Endothelial cell (in vitro differentiated cells): ENCODE results near the gene GPN2. TPM values are rescaled to one million over a fixed set of nuclear protein-coding genes. Genes with fewer than 3 reads are reported as not detected.
"Not testable (repeated sequence)": the region's sequence is repeated elsewhere in the genome, so short reads cannot be mapped to it uniquely, and the experiment has no call there.

Experiments
- DNase-seq: peaks from one replicate; pipeline ENCODE4 v3.0.0; 2021; ENCODE audit warnings: low spot score
- H3K27ac Mint-ChIP-seq: one replicate; pipeline ENCODE4 v1.8.0; 2021; ENCODE audit warnings: mixed read lengths, inconsistent platforms; ENCODE audit not compliant: unreplicated experiment
- H3K27me3 Mint-ChIP-seq: one replicate; pipeline ENCODE4 v1.8.0; 2021; ENCODE audit warnings: mild to moderate bottlenecking, moderate library complexity, mixed read lengths, inconsistent platforms; ENCODE audit not compliant: unreplicated experiment
- H3K36me3 Mint-ChIP-seq: one replicate; pipeline ENCODE4 v1.8.0; 2021; ENCODE audit warnings: mild to moderate bottlenecking, low read depth, mixed read lengths, inconsistent platforms; ENCODE audit not compliant: unreplicated experiment
- H3K4me1 Mint-ChIP-seq: one replicate; pipeline ENCODE4 v1.8.0; 2021; ENCODE audit warnings: mild to moderate bottlenecking, mixed read lengths, inconsistent platforms; ENCODE audit not compliant: unreplicated experiment
- H3K4me3 Mint-ChIP-seq: one replicate; pipeline ENCODE4 v1.8.0; 2021; ENCODE audit warnings: mild to moderate bottlenecking, mixed read lengths, inconsistent platforms; ENCODE audit not compliant: unreplicated experiment
- H3K9me3 Mint-ChIP-seq: one replicate; pipeline ENCODE4 v1.8.0; 2021; ENCODE audit warnings: mixed read lengths, inconsistent platforms; ENCODE audit not compliant: unreplicated experiment
- total RNA-seq: library from RNA; stranded (reverse); fragmentation: NEBNext Ultra II Directional; extraction: Animal tissue kit (Norgen Biotek cat#: 25700); gene quantifications from one replicate; pipeline ENCODE4 v1.2.1, GENCODE V29; 2021; ENCODE audit not compliant: unreplicated experiment
- TF ChIP-seq, protein P1 (sequence below): fragments of 200-600 bp; sonication (generic); IDR thresholded peaks from one replicate; pipeline ENCODE4 v1.5.0; 2021; ENCODE audit warnings: antibody characterized with exemption; ENCODE audit not compliant: unreplicated experiment

Gene GPN2
- total RNA-seq, 1 donor from 2014 or later: 31.4 TPM

DNA sequence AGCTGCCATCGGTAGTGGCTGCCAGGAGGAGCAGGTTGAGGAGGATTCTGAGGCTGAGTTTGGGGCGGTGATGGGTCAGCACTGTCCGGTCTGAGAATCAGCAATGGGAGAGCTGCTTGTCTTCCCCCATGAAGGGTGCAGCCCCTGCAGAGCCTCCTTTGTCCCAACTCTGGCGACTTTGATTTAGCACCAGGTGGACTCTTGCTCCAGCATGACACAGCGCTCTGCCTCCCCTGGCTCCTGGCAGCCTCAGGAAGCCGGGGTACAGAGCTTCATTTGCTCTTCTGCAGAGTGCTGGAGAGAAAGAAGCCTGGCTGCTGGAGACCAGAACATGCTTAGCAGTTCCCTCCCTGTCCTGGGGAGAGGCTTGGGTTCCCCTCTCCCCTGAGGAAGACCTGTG, 50.3 kb downstream of the GPN2 start:
- Mint-ChIP-seq H3K9me3 (no peaks in the 10 kb centered on the region), H3K36me3 (peaks cover 17% of the 10 kb centered on the region), H3K27me3 (peaks cover 2% of the 10 kb centered on the region), H3K27ac (no peak overlapping the region), H3K4me3 (no peak overlapping the region), H3K4me1 (no peaks in the 10 kb centered on the region)
- no peak for DNase-seq
- TF ChIP-seq, protein P1, sequence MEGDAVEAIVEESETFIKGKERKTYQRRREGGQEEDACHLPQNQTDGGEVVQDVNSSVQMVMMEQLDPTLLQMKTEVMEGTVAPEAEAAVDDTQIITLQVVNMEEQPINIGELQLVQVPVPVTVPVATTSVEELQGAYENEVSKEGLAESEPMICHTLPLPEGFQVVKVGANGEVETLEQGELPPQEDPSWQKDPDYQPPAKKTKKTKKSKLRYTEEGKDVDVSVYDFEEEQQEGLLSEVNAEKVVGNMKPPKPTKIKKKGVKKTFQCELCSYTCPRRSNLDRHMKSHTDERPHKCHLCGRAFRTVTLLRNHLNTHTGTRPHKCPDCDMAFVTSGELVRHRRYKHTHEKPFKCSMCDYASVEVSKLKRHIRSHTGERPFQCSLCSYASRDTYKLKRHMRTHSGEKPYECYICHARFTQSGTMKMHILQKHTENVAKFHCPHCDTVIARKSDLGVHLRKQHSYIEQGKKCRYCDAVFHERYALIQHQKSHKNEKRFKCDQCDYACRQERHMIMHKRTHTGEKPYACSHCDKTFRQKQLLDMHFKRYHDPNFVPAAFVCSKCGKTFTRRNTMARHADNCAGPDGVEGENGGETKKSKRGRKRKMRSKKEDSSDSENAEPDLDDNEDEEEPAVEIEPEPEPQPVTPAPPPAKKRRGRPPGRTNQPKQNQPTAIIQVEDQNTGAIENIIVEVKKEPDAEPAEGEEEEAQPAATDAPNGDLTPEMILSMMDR: no peak

GRCh38 chr1:26839339-26839722, 50.8 kb downstream of the GPN2 start:
- DNase-seq: no peak
- H3K9me3 Mint-ChIP-seq: no peaks in the 10 kb centered on the region
- H3K27me3 Mint-ChIP-seq: peaks cover 2% of the 10 kb centered on the region
- H3K36me3 Mint-ChIP-seq: peaks cover 22% of the 10 kb centered on the region
- no peak overlapping the region for H3K27ac Mint-ChIP-seq
- peak overlapping the region; percentile 21 for H3K4me3 Mint-ChIP-seq
- TF ChIP-seq, protein P1: no peak
- H3K4me1 Mint-ChIP-seq: no peaks in the 10 kb centered on the region

GRCh38 chr1:26838474-26839338, 51.4 kb downstream of the GPN2 start:
- no peak overlapping the region for H3K27ac Mint-ChIP-seq

DNA sequence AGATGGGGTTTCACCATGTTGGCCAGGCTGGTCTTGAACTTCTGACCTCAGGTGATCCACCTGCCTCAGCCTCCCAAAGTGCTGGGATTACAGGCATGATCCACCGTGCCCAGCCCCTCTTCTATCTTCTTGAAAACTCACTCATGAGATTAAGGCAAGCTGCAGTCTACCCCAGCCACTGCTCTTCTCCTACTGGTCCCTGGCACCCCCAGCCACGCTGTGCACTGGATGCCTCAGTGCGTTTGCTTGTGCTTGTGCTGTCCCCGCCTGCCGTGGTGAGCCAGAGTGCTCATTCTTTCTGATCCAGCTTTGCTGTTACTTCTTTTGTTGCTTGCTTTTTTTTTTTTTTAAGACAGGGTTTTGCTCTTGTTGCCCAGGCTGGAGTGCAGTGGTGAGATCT, 52.4 kb downstream of the GPN2 start:
- H3K9me3 Mint-ChIP-seq, H3K27ac Mint-ChIP-seq, H3K4me1 Mint-ChIP-seq, H3K27me3 Mint-ChIP-seq, DNase-seq, H3K4me3 Mint-ChIP-seq: not testable (repeated sequence)
- H3K36me3 Mint-ChIP-seq: peaks cover 36% of the 10 kb centered on the region

More at GRCh38 chr1:26838474-26839338, 51.4 kb downstream of the GPN2 start:
- Mint-ChIP-seq H3K4me3 (peak overlapping the region; percentile 48), H3K36me3 (peaks cover 26% of the 10 kb centered on the region), H3K9me3 (no peaks in the 10 kb centered on the region), H3K4me1 (no peaks in the 10 kb centered on the region), H3K27me3 (peaks cover 3% of the 10 kb centered on the region)
- DNase-seq: no peak
- TF ChIP-seq, protein P1: no peak

GRCh38 chr1:26833432-26834405, 56.4 kb downstream of the GPN2 start:
- DNase-seq: no peak
- Mint-ChIP-seq H3K27ac (peak overlapping the region; percentile 5), H3K4me1 (peaks cover 10% of the 10 kb centered on the region), H3K4me3 (peak overlapping the region; percentile 17), H3K36me3 (peaks cover 49% of the 10 kb centered on the region), H3K9me3 (no peaks in the 10 kb centered on the region), H3K27me3 (peaks cover 8% of the 10 kb centered on the region)
- TF ChIP-seq, protein P1: no peak
